Esophagus (tissue), 2 donors: ENCODE data around the gene USHBP1. TPM values are rescaled to one million over a fixed set of nuclear protein-coding genes. Genes with fewer than 3 reads are reported as not detected.

Source experiments
- H3K27ac ChIP-seq, 2 donors: one replicate each; pipeline ENCODE4 v1.5.1; 2013; ENCODE audit warnings: low read depth in 2 of 2, mild to moderate bottlenecking in 2 of 2, inconsistent platforms in 1 of 2, low read length in 1 of 2, moderate library complexity in 1 of 2
- H3K27me3 ChIP-seq, 2 donors: one replicate each; pipeline ENCODE4 v1.6.1; 2013; ENCODE audit warnings: low read length in 2 of 2, control low read depth in 1 of 2, mild to moderate bottlenecking in 1 of 2; ENCODE audit not compliant: insufficient read depth in 2 of 2, control insufficient read depth in 1 of 2
- H3K36me3 ChIP-seq, 2 donors: one replicate each; pipeline ENCODE4 v1.6.1; 2013; ENCODE audit warnings: low read length in 1 of 2; ENCODE audit not compliant: control insufficient read depth in 2 of 2, insufficient read depth in 2 of 2
- H3K4me1 ChIP-seq, 2 donors: one replicate each; pipeline ENCODE4 v1.6.1; 2013; ENCODE audit warnings: low read length in 1 of 2; ENCODE audit not compliant: control insufficient read depth in 2 of 2, insufficient read depth in 2 of 2
- H3K4me3 ChIP-seq, 2 donors: one replicate each; pipeline ENCODE4 v1.5.1; 2013; ENCODE audit warnings: low read length in 2 of 2, mild to moderate bottlenecking in 2 of 2, low read depth in 1 of 2, moderate library complexity in 1 of 2
- H3K9me3 ChIP-seq, 2 donors: one replicate each; pipeline ENCODE4 v1.6.1; 2013; ENCODE audit warnings: mild to moderate bottlenecking in 2 of 2, low read depth in 1 of 2, low read length in 1 of 2, moderate library complexity in 1 of 2; ENCODE audit not compliant: control insufficient read depth in 2 of 2, insufficient read depth in 1 of 2
- WGBS, 2 donors: extraction: QIAGEN DNeasy Blood & Tissue Kit; methylation state at CpG; one replicate each; pipeline ENCODE4 v1.1.7; 2013; 5-methylcytosine and 5-hydroxymethylcytosine counted together
- polyA plus RNA-seq, 2 donors: library from polyadenylated mRNA; stranded (reverse); fragments of 200-250 nt; gene quantifications; one replicate each; pipeline ENCODE4 v1.2.3, GENCODE V29; 2013
- donor health status: healthy with polysubstance abuse.
- donor health status: Bipolar disorder and iron deficiency.

Gene USHBP1
- polyA plus RNA-seq, 2 donors: 1.5 to 2.9 TPM

DNA sequence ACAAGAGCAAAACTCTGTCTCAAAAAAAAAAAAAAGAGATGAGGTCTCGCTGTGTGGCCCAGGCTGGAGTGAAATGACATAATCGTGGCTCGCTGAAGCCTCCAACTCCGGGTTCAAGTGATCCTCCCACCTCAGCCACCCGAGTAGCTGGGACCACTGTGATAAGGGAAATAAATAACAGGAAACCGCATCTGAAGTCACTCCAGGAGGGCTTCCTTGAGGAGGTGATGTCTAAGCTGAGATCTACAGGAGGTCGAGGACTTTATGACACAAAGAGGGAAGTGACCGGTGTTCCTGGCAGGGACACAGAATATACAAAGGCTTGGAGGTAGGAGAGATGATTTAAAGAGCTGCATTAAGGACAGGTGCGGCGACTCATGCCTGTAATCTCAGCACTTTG lies 9.9 kb downstream of the USHBP1 start:
- Histone ChIP-seq H3K4me3 (no peak overlapping the region), H3K27me3 (no peaks in the 10 kb centered on the region), H3K36me3 (no peaks in the 10 kb centered on the region), H3K9me3 (peaks cover 0 to 3% of the 10 kb centered on the region in 2 donors), H3K27ac (no peak overlapping the region), H3K4me1 (peaks cover 0 to 6% of the 10 kb centered on the region in 2 donors)
- 82% methylated on average over 10 of the region's 10 CpGs for WGBS, 2 donors

DNA sequence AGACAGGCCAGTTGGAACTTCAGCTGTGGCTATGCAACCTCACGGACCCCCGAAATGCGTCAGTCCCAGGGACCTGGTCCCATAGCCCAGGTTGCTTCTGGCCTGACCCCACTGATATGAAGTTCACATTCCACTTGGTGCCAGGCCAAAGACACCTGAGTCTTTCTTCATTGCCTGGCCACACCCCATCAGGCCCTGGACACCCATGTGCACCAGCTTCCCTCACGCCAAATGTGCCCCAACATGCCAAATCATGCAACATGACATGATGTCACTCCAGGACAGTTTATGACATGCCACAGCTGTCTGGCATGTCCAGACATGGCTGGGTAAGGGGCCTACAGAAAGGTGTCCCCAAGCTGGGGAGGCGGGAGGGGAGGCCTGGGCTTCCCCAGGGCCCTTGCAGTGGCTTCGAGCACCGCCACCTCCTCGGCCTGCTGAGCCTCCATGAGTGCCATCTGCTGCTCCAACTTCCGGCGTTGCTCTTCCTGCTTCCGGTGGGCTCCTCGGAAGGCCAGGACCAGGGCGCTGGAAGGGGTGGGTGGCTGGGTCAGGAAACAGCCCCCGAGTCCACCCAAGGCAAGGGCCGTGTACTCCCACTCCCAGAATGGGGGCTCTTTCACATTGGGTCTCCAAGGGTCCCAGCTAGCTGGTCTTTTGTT lies 14.5 kb downstream of the USHBP1 start:
- Histone ChIP-seq H3K9me3 (no peaks in the 10 kb centered on the region), H3K4me3 (no peak overlapping the region), H3K27me3 (no peaks in the 10 kb centered on the region), H3K27ac (peak overlapping the region in 1 of 2 donors; percentile 38), H3K36me3 (no peaks in the 10 kb centered on the region), H3K4me1 (peaks cover 5 to 20% of the 10 kb centered on the region in 2 donors)
- 86% methylated on average over 15 of the region's 15 CpGs for WGBS, 2 donors

DNA sequence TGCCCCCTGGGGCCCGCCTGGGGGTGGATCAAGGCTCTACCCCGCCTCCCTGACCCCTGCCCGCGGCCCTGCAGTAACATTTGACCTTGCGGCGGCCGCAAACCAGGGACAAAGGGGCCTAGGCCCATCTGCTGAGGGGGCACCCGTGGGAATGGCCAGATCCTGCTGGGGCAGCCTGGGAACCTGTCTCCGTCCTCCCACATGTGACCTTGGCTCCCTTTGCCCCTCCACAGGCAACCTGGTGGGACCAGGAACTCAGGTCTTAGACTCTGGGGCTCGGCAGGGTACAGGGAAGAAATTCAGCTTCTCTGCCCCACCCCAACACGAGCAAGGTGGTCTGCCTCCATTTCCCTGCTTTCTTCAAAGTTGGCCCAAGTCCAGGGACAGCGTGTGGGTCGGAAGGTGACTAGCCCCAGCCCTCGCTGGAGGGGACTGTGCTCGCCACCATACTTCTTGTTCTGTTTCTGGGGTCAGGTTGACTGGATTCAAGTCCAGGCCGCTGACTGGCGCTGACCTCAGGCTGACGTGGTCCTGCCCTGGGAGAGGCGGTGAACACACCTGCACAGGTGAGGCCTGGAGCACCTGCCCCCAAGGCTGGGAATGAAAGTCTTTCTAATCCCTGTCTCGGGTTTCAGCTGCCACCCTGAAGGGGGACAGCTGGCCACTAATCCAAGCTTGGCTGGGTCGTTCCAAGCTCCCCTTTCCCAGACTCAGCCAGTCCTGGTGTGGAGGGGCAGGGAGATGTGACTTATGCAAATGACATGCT lies 16.4 kb downstream of the USHBP1 start:
- Histone ChIP-seq H3K4me3 (no peak overlapping the region), H3K27me3 (no peaks in the 10 kb centered on the region), H3K36me3 (no peaks in the 10 kb centered on the region), H3K9me3 (no peaks in the 10 kb centered on the region), H3K27ac (peak overlapping the region; percentile 74 to 97), H3K4me1 (peaks cover 5 to 23% of the 10 kb centered on the region in 2 donors)
- 53 to 57% methylated on average over 21 of the region's 21 CpGs for WGBS, 2 donors

DNA sequence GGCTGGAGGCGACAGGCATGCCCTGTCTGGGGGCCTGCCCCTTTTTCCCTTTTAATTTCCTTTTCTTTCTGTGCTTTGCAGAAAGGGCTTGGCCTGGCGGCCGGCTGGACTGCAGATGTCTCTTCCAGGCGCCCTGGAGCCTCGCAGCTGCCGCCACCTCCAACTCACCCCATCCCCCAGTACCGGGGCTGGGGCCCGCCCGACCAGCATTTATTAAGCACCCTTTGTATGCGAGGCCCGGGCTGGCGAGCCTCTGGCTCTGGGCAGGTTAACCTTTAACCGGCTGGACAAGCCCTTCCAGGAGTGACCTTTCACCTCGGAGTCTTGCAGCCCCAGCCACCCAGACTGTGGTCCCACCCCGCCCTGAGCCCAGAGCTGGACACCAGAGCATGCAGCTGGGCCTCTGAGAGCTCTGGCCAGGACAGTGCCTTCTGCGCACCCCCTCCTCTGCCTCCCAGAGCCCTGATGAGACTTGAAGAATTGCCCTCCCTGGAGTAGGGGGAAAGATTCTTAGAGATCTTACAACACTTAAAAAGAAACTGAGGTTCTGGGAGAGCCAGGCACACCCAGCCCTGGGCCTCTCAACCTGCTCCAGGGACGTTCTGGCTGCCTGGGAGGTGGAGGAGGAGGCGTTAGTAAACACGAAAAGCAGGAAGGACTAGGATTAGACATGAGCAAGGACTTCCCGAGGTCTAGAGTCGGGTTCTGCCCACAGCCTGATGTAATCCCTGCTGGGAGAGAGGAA lies 17.7 kb downstream of the USHBP1 start:
- WGBS, 2 donors: 17 to 18% methylated on average over 21 of the region's 21 CpGs

DNA sequence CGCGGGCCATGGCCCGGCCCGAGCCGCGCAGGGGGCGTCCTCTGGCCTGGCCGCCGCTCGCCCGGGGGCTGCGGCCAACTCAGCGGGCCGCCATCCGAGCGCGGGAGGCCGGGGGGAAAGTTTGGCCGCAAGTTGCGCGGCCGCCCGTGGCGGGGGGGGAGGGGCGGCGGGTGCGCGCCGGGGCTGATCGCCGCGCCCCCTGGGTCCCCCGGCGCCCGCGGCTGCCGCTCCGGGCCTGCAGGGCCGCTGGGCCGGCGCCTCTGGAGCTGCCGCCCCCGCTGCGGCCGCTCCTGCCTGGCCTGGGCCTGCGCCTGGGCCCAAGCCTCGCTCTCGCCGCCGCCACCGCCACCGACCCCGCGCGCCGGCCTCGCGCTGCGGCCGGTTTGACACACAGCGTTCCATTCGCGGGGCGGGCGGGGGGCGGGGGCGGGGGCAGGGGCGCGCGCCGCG lies 19.0 kb downstream of the USHBP1 start, which contains the start of gene NR2F6:
TSS of gene NR2F6 (minus strand) at position 385 of the 450 bp plus-strand sequence. CDS start 699 bp downstream, outside the sequence.
- H3K36me3 ChIP-seq: peaks cover 0 to 2% of the 10 kb centered on the region in 2 donors
- peaks cover 15 to 29% of the 10 kb centered on the region in 2 donors for H3K4me1 ChIP-seq
- H3K4me3 ChIP-seq: peak within 1 kb of the TSS; percentile 91 to 94
- peak within 1 kb of the TSS; percentile 95 to 97 for H3K27ac ChIP-seq
- WGBS, 2 donors: 0 to 1% methylated on average over 37 to 72 of the region's 72 CpGs
- H3K9me3 ChIP-seq: no peaks in the 10 kb centered on the region
- H3K27me3 ChIP-seq: no peaks in the 10 kb centered on the region

More for the DNA sequence above, 17.7 kb downstream of the USHBP1 start:
- Histone ChIP-seq H3K9me3 (no peaks in the 10 kb centered on the region), H3K4me3 (peak overlapping the region; percentile 63 to 94), H3K27ac (peak overlapping the region; percentile 95 to 97), H3K36me3 (no peaks in the 10 kb centered on the region), H3K27me3 (no peaks in the 10 kb centered on the region), H3K4me1 (peaks cover 13 to 29% of the 10 kb centered on the region in 2 donors)

DNA sequence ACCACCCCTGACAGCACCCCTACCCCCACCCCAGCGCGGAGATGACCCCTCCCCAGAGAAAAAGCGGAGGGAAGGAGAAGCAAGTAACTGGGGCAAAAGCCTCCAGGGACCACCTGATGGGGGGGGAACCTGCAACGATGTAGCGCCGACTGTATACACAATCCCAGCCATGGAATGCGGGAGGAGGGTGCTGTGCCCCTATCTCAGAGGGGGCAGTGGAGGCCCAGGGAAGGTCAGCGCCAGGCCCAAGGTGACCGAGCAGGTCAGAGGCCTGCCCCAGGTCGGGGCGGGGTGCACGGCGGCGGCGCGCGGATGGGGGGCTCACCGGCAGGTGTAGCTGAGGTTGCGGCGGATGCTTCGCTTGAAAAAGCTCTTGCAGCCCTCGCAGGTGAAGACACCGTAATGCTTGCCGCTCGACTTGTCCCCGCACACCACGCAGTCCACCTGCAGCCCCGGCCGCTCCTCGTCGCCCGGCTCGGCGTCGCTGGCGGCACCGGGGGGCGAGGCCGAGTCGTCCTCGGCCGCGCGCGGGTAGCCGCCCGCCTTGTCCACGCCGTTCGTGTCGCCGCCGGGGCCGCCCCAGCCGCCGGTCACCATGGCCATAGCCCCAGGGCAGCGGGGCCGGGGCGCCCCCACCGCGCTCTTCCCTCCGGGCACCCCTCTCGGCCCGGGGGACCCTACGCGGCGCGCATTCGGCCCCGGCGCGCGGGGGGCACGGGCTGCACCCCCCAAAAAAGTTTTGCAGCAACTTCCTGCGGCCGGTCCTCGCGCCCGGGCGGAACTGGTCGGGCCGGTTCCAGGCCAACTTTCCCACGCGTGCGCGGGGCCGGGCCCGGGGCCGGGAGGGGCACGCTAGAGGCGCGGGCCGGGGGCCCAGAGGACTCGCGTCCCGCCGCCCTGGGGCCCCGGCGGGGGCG lies 19.7 kb downstream of the USHBP1 start:
- Histone ChIP-seq H3K9me3 (no peaks in the 10 kb centered on the region), H3K4me3 (peak overlapping the region; percentile 91 to 94), H3K27me3 (no peaks in the 10 kb centered on the region), H3K4me1 (peaks cover 15 to 25% of the 10 kb centered on the region in 2 donors), H3K27ac (peak overlapping the region; percentile 83 to 95), H3K36me3 (peaks cover 4% of the 10 kb centered on the region in 2 donors)
- WGBS, 2 donors: 1 to 2% methylated on average over 75 to 100 of the region's 100 CpGs

DNA sequence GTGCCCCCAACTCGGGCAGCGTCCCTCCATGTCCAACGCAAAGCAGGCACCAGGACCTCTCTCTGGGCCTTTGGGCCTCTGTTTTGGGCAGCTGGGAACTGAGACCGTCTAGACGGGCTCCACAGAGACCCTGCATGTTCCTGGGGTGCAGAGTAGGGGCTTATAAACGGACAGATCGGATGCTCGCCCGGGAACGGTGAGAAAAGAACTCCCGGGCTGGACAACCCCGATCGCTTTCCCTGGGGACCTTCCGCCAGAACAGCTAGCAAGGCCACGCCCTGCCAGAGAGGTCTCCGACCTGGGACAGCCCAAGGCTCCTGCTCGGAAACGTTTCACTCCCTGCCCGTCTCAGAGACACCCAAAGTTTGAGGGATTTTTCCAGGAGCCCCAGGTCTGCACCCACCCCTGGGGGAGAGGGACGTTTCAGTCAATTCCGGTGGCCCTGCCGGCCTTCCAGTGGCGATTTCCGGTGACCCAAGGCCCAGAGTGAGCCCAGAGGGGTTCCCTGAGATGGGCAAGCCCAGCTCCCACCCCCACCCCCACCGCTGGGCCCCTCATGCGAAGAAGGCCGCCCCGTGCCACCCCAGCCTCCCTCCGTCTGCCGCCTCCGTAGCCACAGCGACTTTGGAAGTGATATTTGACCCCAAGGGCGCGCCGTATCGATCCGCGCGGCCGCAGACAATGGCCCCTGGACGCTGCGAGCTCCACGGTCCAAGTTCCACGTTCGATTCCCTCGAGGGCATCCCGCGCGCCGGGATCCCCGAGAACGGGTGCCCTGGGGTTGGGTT lies 20.5 kb downstream of the USHBP1 start:
- Histone ChIP-seq H3K27ac (peak overlapping the region; percentile 83 to 95), H3K9me3 (no peaks in the 10 kb centered on the region), H3K4me1 (peaks cover 15 to 22% of the 10 kb centered on the region in 2 donors), H3K4me3 (peak overlapping the region; percentile 91 to 94), H3K27me3 (no peaks in the 10 kb centered on the region), H3K36me3 (peaks cover 4% of the 10 kb centered on the region in 2 donors)
- 12 to 14% methylated on average over 51 to 52 of the region's 52 CpGs for WGBS, 2 donors

DNA sequence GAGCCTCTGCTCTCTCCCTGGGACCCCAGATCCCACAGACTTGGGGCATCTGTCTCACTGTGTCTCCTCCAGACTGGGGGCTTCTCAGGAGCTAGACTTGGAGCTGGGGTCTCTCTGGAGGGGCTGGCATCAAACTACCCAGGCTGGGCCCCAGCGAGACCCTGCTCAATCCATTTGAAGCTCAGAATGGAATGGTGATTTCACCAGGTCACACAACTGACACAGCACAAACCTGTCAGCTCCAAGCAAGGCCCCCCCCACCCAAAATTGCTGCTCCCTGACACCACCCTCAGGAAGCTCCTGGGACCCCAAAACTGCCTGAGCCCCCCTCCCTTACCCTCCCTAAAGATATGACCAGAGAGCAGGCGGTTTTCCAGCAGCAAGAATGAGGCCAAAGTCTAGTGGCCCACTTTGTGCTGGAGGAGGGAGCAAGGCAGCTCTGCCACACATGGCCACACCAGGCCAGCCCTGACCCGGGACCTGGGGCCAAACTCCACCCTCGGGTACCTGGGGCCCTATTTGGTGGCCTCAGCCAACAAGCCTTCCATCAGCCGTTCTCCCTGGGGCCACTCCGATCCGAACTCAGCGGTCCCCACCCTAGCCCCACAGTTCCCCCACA lies 21.2 kb downstream of the USHBP1 start:
- WGBS, 2 donors: 35 to 42% methylated on average over 8 of the region's 8 CpGs

More for the DNA sequence above, 21.2 kb downstream of the USHBP1 start:
- H3K4me3 ChIP-seq: peak overlapping the region; percentile 91 to 94
- H3K9me3 ChIP-seq: no peaks in the 10 kb centered on the region
- peak overlapping the region; percentile 83 to 95 for H3K27ac ChIP-seq
- no peaks in the 10 kb centered on the region for H3K27me3 ChIP-seq
- peaks cover 15 to 20% of the 10 kb centered on the region in 2 donors for H3K4me1 ChIP-seq
- peaks cover 4 to 9% of the 10 kb centered on the region in 2 donors for H3K36me3 ChIP-seq
